Measurements from ENCODE around the gene DNAJC6.
"Not testable (repeated sequence)": the region's sequence is repeated elsewhere in the genome, so short reads cannot be mapped to it uniquely, and the experiment has no call there.

The DNAJC6 gene

GRCh38 chr1:65440915-65441314 lies 131.6 kb downstream of the DNAJC6 start:
- no peak overlapping the region for H3K27ac ChIP-seq

GRCh38 chr1:65441464-65441863 lies 132.1 kb downstream of the DNAJC6 start:
- no peak overlapping the region for H3K27ac ChIP-seq
- TF ChIP-seq ZFX (IDR thresholded peaks at IDR 0.05) (no peak), CTCF (conservative IDR thresholded peaks at IDR 0.05) (no peak)

More at GRCh38 chr1:65440915-65441314, 131.6 kb downstream of the DNAJC6 start:
- no peak for TF ChIP-seq ZFX (IDR thresholded peaks at IDR 0.05)
- no peak for TF ChIP-seq CTCF (conservative IDR thresholded peaks at IDR 0.05)

- TF ChIP-seq CTCF (conservative IDR thresholded peaks at IDR 0.05) (no peak), ZFX (IDR thresholded peaks at IDR 0.05) (no peak)
- H3K27ac ChIP-seq: no peak overlapping the region
These were observed 133.1 kb downstream of the DNAJC6 start for GRCh38 chr1:65442442-65442841.

GRCh38 chr1:65443647-65444046 lies 134.3 kb downstream of the DNAJC6 start:
- TF ChIP-seq ZFX (IDR thresholded peaks at IDR 0.05) (no peak), CTCF (conservative IDR thresholded peaks at IDR 0.05) (no peak)

GRCh38 chr1:65444128-65444640 lies 134.8 kb downstream of the DNAJC6 start:
- TF ChIP-seq ZFX (IDR thresholded peaks at IDR 0.05): no peak
- no peak for TF ChIP-seq CTCF (conservative IDR thresholded peaks at IDR 0.05)
- H3K27ac ChIP-seq: no peak overlapping the region

More at GRCh38 chr1:65443647-65444046, 134.3 kb downstream of the DNAJC6 start:
- no peak overlapping the region for H3K27ac ChIP-seq

- TF ChIP-seq ZFX (IDR thresholded peaks at IDR 0.05): no peak
- no peak for TF ChIP-seq CTCF (conservative IDR thresholded peaks at IDR 0.05)
These were observed 136.5 kb downstream of the DNAJC6 start for GRCh38 chr1:65445837-65446236.

GRCh38 chr1:65449214-65449823 lies 140.0 kb downstream of the DNAJC6 start:
- no peak overlapping the region for H3K27ac ChIP-seq
- TF ChIP-seq ZFX (IDR thresholded peaks at IDR 0.05): no peak
- peak; percentile 41 for TF ChIP-seq CTCF (conservative IDR thresholded peaks at IDR 0.05)

More at GRCh38 chr1:65445837-65446236, 136.5 kb downstream of the DNAJC6 start:
- no peak overlapping the region for H3K27ac ChIP-seq

GRCh38 chr1:65455678-65456077 lies 146.3 kb downstream of the DNAJC6 start:
- not testable (repeated sequence) for H3K27ac ChIP-seq
